ENCODE measurements around the gene SLC38A9.

Gene SLC38A9

DNA sequence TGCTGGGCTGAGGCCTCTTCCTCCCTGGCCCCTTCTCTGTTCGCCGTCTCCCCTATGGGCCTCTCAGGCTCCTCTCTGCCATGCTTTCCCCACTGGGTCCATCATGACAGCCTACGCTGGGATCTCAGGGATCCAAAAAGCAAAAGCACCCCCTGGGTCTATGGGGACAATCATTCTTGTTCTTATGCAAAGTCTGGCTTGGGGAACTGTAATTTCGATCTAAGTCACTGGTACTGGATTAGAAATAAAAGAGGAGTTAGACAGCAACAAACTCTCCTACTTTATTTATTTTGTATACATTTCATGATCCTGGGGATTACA is 86.6 kb downstream of the SLC38A9 start:
- TF ChIP-seq, protein P1, sequence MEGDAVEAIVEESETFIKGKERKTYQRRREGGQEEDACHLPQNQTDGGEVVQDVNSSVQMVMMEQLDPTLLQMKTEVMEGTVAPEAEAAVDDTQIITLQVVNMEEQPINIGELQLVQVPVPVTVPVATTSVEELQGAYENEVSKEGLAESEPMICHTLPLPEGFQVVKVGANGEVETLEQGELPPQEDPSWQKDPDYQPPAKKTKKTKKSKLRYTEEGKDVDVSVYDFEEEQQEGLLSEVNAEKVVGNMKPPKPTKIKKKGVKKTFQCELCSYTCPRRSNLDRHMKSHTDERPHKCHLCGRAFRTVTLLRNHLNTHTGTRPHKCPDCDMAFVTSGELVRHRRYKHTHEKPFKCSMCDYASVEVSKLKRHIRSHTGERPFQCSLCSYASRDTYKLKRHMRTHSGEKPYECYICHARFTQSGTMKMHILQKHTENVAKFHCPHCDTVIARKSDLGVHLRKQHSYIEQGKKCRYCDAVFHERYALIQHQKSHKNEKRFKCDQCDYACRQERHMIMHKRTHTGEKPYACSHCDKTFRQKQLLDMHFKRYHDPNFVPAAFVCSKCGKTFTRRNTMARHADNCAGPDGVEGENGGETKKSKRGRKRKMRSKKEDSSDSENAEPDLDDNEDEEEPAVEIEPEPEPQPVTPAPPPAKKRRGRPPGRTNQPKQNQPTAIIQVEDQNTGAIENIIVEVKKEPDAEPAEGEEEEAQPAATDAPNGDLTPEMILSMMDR (IDR thresholded peaks at IDR 0.05; ENCODE audit: extremely low read depth, missing control alignments), result no peak
- DNase-seq (ENCODE audit: low spot score), result no peak

DNA sequence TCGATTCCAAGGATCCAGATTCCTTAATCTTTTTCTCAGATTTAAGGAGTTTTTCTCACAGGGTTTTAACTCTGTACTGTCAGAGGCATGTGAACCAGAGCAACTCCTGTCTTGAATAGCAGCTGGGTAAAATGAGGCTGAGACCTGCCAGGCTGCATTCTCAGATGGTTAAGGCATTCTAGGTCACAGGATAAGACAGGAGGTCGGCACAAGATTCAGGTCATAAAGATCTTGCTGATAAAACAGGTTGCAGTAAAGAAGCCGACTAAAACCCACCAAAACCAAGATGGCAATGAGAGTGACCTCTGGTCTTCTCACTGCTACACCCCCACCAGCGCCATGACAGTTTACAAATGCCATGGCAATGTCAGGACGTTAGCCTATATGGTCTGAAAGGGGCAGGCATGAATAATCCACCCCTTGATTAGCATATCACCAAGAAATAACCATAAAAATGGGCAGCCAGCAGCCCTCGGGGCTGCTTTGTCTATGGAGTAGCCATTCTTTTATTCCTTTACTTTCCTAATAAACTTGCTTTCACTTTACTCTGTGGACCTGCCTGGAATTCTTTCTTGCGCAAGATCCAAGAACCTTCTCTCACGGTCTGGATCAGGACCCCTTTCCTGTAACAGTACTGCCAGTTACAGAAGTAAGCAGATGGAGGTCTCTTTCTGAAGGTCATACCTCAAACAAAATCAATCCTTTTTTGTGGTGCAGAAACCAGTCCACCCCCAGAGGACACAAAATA is 87.1 kb downstream of the SLC38A9 start:
- TF ChIP-seq, protein P1 (IDR thresholded peaks at IDR 0.05; ENCODE audit: extremely low read depth, missing control alignments), result no peak
- DNase-seq (ENCODE audit: low spot score), result no peak

DNA sequence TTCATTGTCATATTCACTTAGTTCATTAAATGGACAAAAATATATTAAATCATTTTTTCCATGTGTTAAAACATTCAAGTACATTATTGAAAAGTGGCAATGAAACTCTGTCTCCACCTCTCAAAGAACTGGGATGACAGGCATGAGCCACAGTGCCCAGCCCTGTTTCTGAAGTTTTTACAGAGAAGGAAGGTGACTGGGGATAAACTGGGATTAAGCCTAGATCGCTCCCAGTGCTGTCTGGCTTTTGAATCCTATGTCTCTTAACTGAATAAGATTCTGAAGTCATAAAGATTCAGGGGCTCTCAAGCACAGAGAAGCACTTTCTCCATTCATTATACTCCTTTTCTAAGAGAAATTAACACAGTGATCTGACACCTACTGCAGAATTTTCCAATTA is 88.3 kb downstream of the SLC38A9 start:
- TF ChIP-seq, protein P1 (IDR thresholded peaks at IDR 0.05; ENCODE audit: extremely low read depth, missing control alignments), result no peak
- DNase-seq (ENCODE audit: low spot score), result no peak

GRCh38 chr5:55622460-55622859 is 89.7 kb downstream of the SLC38A9 start:
- DNase-seq (ENCODE audit: low spot score), result no peak
- TF ChIP-seq, protein P1 (IDR thresholded peaks at IDR 0.05; ENCODE audit: extremely low read depth, missing control alignments), result no peak

DNA sequence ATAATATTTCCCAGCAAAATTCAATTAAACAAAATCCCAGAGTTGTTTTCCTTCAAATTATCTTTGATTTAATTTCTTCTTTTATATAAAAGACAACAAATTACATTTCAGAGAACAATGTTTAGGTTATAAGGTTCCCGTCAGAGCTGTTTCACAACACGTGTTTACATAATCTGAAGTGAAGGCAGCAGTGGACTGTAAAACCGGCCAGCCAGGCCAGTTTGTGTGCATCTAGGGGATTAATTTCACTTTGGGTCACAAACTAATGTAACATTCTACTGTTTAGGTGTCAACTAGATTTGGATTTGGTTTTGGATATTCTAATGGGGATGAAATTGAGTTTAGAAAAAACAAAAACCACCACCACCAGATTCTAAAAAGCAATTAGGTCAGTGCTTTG is 90.9 kb downstream of the SLC38A9 start:
- TF ChIP-seq, protein P1 (IDR thresholded peaks at IDR 0.05; ENCODE audit: extremely low read depth, missing control alignments), result no peak
- DNase-seq (ENCODE audit: low spot score), result no peak

- DNase-seq (ENCODE audit: low spot score), result no peak
- TF ChIP-seq, protein P1 (IDR thresholded peaks at IDR 0.05; ENCODE audit: extremely low read depth, missing control alignments), result no peak
Observed at GRCh38 chr5:55620766-55621160, 91.4 kb downstream of the SLC38A9 start.

- DNase-seq (ENCODE audit: low spot score), result no peak
- TF ChIP-seq, protein P1 (IDR thresholded peaks at IDR 0.05; ENCODE audit: extremely low read depth, missing control alignments), result no peak
Observed at GRCh38 chr5:55620009-55620765, 91.9 kb downstream of the SLC38A9 start.

Measured in GM20000 (cell line).